GM19438 (cell line): ENCODE results near the gene FBXL17.

ENCODE experiments used
- ATAC-seq: cut with Tn5 transposase; IDR thresholded peaks from one replicate; pipeline ENCODE4 v1.9.1; 2021; ENCODE audit warnings: low read depth; ENCODE audit not compliant: unreplicated experiment

The FBXL17 gene

GRCh38 chr5:108104448-108104847 is 277.4 kb downstream of the FBXL17 start:
- no peak for ATAC-seq

GRCh38 chr5:108102463-108102862 is 279.4 kb downstream of the FBXL17 start:
- no peak for ATAC-seq

GRCh38 chr5:108101821-108102220 is 280.1 kb downstream of the FBXL17 start:
- no peak for ATAC-seq

GRCh38 chr5:108101130-108101529 is 280.8 kb downstream of the FBXL17 start:
- no peak for ATAC-seq

- ATAC-seq = no peak
These were observed 287.1 kb downstream of the FBXL17 start for GRCh38 chr5:108094800-108095199.

- ATAC-seq = no peak
These were observed 288.7 kb downstream of the FBXL17 start for GRCh38 chr5:108093186-108093585.

- no peak for ATAC-seq
These were observed 291.0 kb downstream of the FBXL17 start for GRCh38 chr5:108090946-108091345.

- ATAC-seq = no peak
These were observed 297.8 kb downstream of the FBXL17 start for GRCh38 chr5:108084105-108084504.

- ATAC-seq = no peak
These were observed 298.7 kb downstream of the FBXL17 start for GRCh38 chr5:108083232-108083631.

- ATAC-seq = no peak
These were observed 300.2 kb downstream of the FBXL17 start for GRCh38 chr5:108081707-108082106.

GRCh38 chr5:108079753-108080152 is 302.1 kb downstream of the FBXL17 start:
- no peak for ATAC-seq

- ATAC-seq = no peak
These were observed 303.0 kb downstream of the FBXL17 start for GRCh38 chr5:108078882-108079281.

GRCh38 chr5:108078345-108078744 is 303.6 kb downstream of the FBXL17 start:
- ATAC-seq = no peak

GRCh38 chr5:108074626-108075025 is 307.3 kb downstream of the FBXL17 start:
- ATAC-seq = no peak

- no peak for ATAC-seq
These were observed 317.6 kb downstream of the FBXL17 start for GRCh38 chr5:108064302-108064701.

- no peak for ATAC-seq
These were observed 320.0 kb downstream of the FBXL17 start for GRCh38 chr5:108061941-108062340.

GRCh38 chr5:108060340-108060739 is 321.6 kb downstream of the FBXL17 start:
- no peak for ATAC-seq

GRCh38 chr5:108059334-108059733 is 322.6 kb downstream of the FBXL17 start:
- ATAC-seq = no peak

GRCh38 chr5:108054349-108054748 is 327.5 kb downstream of the FBXL17 start:
- ATAC-seq = no peak

- ATAC-seq = no peak
These were observed 334.8 kb downstream of the FBXL17 start for GRCh38 chr5:108046955-108047670.

- ATAC-seq = no peak
These were observed 345.4 kb downstream of the FBXL17 start for GRCh38 chr5:108036482-108036881.

- ATAC-seq = no peak
These were observed 353.0 kb downstream of the FBXL17 start for GRCh38 chr5:108028883-108029282.

GRCh38 chr5:108028412-108028811 is 353.5 kb downstream of the FBXL17 start:
- ATAC-seq = no peak
